ENCODE data around the gene TRMT44. TPM values are rescaled to one million over a fixed set of nuclear protein-coding genes. Genes with fewer than 3 reads are reported as not detected.

TRMT44 gene
- total and polyA plus RNA-seq, 2 of the 4 experiments (the other 2 are of a cell fraction), result 7.3 to 8.1 TPM

DNA sequence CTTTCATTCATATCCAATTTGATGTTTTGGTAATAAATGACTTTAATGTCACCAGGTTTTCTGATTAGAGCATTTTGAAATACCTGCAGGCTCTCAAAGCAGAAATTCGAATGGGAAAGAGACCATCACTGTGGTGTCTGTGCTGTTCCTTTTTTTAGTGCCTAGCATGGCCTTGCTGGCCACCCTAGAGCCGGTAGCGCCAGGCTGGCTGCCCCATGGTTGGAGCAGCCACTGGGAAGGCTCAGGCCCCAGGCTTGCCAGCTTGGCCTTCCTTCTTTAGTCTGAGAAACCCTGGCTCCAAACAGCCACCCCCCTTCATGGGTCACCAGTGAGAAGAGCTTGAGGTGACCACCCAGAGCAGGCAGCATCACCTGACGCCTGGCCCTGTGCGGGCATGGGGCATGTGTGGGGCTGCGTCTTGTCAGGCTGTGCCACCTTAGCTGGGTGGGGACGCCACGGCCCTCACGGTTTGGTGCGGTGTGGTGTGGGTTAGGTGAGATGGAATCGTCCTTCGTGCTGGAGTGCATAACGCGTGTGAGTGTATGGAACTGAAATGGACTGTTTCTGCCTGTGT lies 30.0 kb downstream of the TRMT44 start:
- dilution Hi-C loops (cut with HindIII; ENCODE audit: low sequenced_read_pairs, unreplicated experiment) (no loop called here), in situ Hi-C loops (cut with MboI; ENCODE audit: low sequenced_read_pairs) (no loop called here)
- H2BK15ac ChIP-seq (ENCODE audit: low read depth, low read length), result no peak overlapping the region

More for the DNA sequence above, 30.0 kb downstream of the TRMT44 start:
- intact Hi-C loops (cut with micrococcal nuclease), result no loop called here
- H3K79me1 ChIP-seq (ENCODE audit: low read depth in 1 of 2, low read length in 2 of 2), result peaks cover 0 to 12% of the 10 kb centered on the region in 2 experiments; a peak in 1 of 4 replicates
- no peak overlapping the region for H3K23ac ChIP-seq (ENCODE audit: low read depth, low read length)
- no peak overlapping the region for H3K18ac ChIP-seq (ENCODE audit: low read depth, low read length)
- H3K4me2 ChIP-seq (ENCODE audit: low read depth, low read length), result no peak overlapping the region
- H3K4me1 ChIP-seq (ENCODE audit: control insufficient read depth, insufficient read depth, low read length), result peaks cover 25% of the 10 kb centered on the region
- no peak overlapping the region for H4K8ac ChIP-seq (ENCODE audit: low read depth in 2 of 2, low read length in 2 of 2)
- POLR2A ChIA-PET (ENCODE audit: unreplicated experiment), result no interaction called here
- no peak overlapping the region for H2AK9ac ChIP-seq (replicated peaks; ENCODE audit: low read depth, low read length, poor library complexity)
- H3K14ac ChIP-seq (replicated peaks; ENCODE audit: low read depth, low read length), result no peak overlapping the region
- H2AK5ac ChIP-seq (ENCODE audit: low read depth, low read length), result no peak overlapping the region
- 89% methylated on average over 5 of the region's 14 CpGs; no CpG with 5 or more reads in 1 of the 2 experiments for WGBS, 2 experiments (ENCODE audit: extremely low coverage in 2 of 2, insufficient read length in 1 of 2)
- no peak for ATAC-seq (ENCODE audit: low read depth)
- no peak for DNase-seq
- H3K56ac ChIP-seq (ENCODE audit: extremely low read depth, insufficient read depth, low read length), result no peak overlapping the region
- H4K20me1 ChIP-seq (ENCODE audit: insufficient read depth, low read length), result peaks cover 31% of the 10 kb centered on the region
- H2BK5ac ChIP-seq (ENCODE audit: low read depth, low read length, poor library complexity, severe bottlenecking), result no peak overlapping the region
- TF ChIP-seq CHD1 (IDR thresholded peaks at IDR 0.05; ENCODE audit: low read depth, low read length) (no peak), POLR2A (IDR thresholded peaks at IDR 0.05; ENCODE audit: low read depth, low read length) (no peak), FOS (IDR thresholded peaks at IDR 0.05; ENCODE audit: low read depth, low read length) (no peak), RFX5 (IDR thresholded peaks at IDR 0.05; ENCODE audit: low read depth, low read length) (no peak), RCOR1 (IDR thresholded peaks at IDR 0.05; ENCODE audit: insufficient replicate concordance, low read length) (no peak), MXI1 (IDR thresholded peaks at IDR 0.05; ENCODE audit: borderline replicate concordance, low read depth, low read length) (no peak), MAFK (IDR thresholded peaks at IDR 0.05; ENCODE audit: low read depth, low read length) (no peak), BHLHE40 (IDR thresholded peaks at IDR 0.05; ENCODE audit: low read depth, low read length) (no peak), NFE2L2 (IDR thresholded peaks at IDR 0.05; ENCODE audit: low read depth, low read length) (no peak), SMC3 (IDR thresholded peaks at IDR 0.05; ENCODE audit: low read depth, low read length) (no peak), MAZ (IDR thresholded peaks at IDR 0.05; ENCODE audit: borderline replicate concordance, low read depth, low read length) (no peak), RAD21 (IDR thresholded peaks at IDR 0.05; ENCODE audit: low read length) (no peak), USF2 (IDR thresholded peaks at IDR 0.05; ENCODE audit: low read depth, low read length) (no peak), CEBPB (IDR thresholded peaks at IDR 0.05; ENCODE audit: low read depth, low read length) (no peak)
- TF ChIP-seq, protein P1, sequence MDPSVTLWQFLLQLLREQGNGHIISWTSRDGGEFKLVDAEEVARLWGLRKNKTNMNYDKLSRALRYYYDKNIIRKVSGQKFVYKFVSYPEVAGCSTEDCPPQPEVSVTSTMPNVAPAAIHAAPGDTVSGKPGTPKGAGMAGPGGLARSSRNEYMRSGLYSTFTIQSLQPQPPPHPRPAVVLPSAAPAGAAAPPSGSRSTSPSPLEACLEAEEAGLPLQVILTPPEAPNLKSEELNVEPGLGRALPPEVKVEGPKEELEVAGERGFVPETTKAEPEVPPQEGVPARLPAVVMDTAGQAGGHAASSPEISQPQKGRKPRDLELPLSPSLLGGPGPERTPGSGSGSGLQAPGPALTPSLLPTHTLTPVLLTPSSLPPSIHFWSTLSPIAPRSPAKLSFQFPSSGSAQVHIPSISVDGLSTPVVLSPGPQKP (IDR thresholded peaks at IDR 0.05; ENCODE audit: borderline replicate concordance, low read depth, low read length), result no peak
- TF ChIP-seq, protein P2, sequence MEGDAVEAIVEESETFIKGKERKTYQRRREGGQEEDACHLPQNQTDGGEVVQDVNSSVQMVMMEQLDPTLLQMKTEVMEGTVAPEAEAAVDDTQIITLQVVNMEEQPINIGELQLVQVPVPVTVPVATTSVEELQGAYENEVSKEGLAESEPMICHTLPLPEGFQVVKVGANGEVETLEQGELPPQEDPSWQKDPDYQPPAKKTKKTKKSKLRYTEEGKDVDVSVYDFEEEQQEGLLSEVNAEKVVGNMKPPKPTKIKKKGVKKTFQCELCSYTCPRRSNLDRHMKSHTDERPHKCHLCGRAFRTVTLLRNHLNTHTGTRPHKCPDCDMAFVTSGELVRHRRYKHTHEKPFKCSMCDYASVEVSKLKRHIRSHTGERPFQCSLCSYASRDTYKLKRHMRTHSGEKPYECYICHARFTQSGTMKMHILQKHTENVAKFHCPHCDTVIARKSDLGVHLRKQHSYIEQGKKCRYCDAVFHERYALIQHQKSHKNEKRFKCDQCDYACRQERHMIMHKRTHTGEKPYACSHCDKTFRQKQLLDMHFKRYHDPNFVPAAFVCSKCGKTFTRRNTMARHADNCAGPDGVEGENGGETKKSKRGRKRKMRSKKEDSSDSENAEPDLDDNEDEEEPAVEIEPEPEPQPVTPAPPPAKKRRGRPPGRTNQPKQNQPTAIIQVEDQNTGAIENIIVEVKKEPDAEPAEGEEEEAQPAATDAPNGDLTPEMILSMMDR (conservative IDR thresholded peaks at IDR 0.05; ENCODE audit: low read depth, low read length), result no peak
- H3K4ac ChIP-seq (ENCODE audit: low read depth, low read length), result no peak overlapping the region
- H3K9me3 ChIP-seq (ENCODE audit: control insufficient read depth, insufficient read depth, low read length), result no peaks in the 10 kb centered on the region
- H4K91ac ChIP-seq (ENCODE audit: insufficient read depth, low read depth, low read length), result no peak overlapping the region
- H2BK20ac ChIP-seq (ENCODE audit: low read depth, low read length), result no peak overlapping the region
- no peak overlapping the region for H3K4me3 ChIP-seq (ENCODE audit: insufficient read depth, low read depth, low read length)
- CTCF ChIA-PET, result interaction anchor here (0.6 kb wide), 1 partner anchor 92 kb away, joined by 3 read pairs; no protein-coding TSS in a partner anchor
- H3K27ac ChIP-seq (ENCODE audit: insufficient read depth, low read length), result no peak overlapping the region
- H3K9ac ChIP-seq (ENCODE audit: low read depth, low read length), result no peak overlapping the region
- H3K9me1 ChIP-seq (ENCODE audit: insufficient read depth, low read length), result peaks cover 15% of the 10 kb centered on the region
- H2AFZ ChIP-seq (replicated peaks; ENCODE audit: low read length, poor library complexity), result no peak overlapping the region
- H3K36me3 ChIP-seq (ENCODE audit: control insufficient read depth, insufficient read depth, low read length), result peaks cover 26% of the 10 kb centered on the region
- no peak overlapping the region for H4K5ac ChIP-seq (ENCODE audit: low read depth, low read length)
- H2BK120ac ChIP-seq (ENCODE audit: low read depth, low read length), result no peak overlapping the region
- no TSS peak for BruUV-seq (replicated peaks)
- H3K27me3 ChIP-seq (ENCODE audit: control insufficient read depth, insufficient read depth, low read length), result no peaks in the 10 kb centered on the region
